COLO668 (cell line): ENCODE results near the gene FAM3D.
"Not testable (repeated sequence)": the region's sequence is repeated elsewhere in the genome, so short reads cannot be mapped to it uniquely, and the experiment has no call there.

ENCODE experiments used
- DNase-seq: peaks from one replicate; lab custom pipeline; 2025; ENCODE audit not compliant: unreplicated experiment; lab: John Stamatoyannopoulos, UW

FAM3D gene

GRCh38 chr3:58685641-58686040 lies 19.1 kb upstream of the FAM3D start:
- DNase-seq = no peak

GRCh38 chr3:58683466-58683865 lies 16.9 kb upstream of the FAM3D start:
- no peak for DNase-seq

GRCh38 chr3:58683001-58683458 lies 16.5 kb upstream of the FAM3D start:
- no peak for DNase-seq

GRCh38 chr3:58681863-58682262 lies 15.3 kb upstream of the FAM3D start:
- DNase-seq = no peak

- no peak for DNase-seq
Measured at GRCh38 chr3:58680879-58681525, 14.4 kb upstream of the FAM3D start.

- no peak for DNase-seq
Measured at GRCh38 chr3:58679974-58680666, 13.5 kb upstream of the FAM3D start.

GRCh38 chr3:58679446-58679845 lies 12.9 kb upstream of the FAM3D start:
- no peak for DNase-seq

DNA sequence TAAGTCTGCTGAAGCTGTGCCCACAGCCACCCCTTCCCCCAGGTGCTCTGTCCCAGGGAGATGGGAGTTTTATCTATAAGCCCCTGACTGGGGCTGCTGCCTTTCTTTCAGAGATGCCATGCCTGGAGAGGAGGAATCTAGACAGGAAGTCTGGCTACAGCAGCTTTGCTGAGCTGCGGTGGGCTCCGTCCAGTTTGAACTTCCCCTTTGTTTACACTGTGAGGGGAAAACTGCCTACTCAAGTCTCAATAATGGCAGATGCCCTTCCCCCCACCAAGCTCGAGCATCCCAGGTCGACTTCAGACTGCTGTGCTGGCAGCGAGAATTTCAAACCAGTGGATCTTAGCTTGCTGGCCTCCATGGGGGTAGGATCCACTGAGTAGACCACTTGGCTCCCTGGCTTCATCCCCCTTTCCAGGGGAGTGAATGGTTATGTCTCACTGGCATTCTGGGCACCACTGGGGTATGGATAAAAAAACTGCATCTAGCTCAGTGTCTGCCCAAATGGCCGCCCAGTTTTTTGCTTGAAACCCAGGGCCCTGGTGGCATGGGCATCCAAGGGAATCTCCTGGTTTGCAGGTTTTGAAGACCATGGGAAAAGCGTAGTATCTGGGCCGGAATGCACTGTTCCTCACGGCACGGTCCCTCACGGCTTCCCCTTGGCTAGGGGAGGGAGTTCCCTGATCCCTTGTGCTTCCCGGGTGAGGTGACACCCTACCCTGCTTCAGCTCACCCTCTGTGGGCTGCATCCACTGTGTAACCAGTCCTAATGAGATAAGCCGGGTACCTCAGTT lies 11.8 kb upstream of the FAM3D start:
- not testable (repeated sequence) for DNase-seq

- DNase-seq = no peak
Measured at GRCh38 chr3:58672880-58673279, 6.3 kb upstream of the FAM3D start.

GRCh38 chr3:58672451-58672850 lies 5.9 kb upstream of the FAM3D start:
- DNase-seq = peak; percentile 4

DNA sequence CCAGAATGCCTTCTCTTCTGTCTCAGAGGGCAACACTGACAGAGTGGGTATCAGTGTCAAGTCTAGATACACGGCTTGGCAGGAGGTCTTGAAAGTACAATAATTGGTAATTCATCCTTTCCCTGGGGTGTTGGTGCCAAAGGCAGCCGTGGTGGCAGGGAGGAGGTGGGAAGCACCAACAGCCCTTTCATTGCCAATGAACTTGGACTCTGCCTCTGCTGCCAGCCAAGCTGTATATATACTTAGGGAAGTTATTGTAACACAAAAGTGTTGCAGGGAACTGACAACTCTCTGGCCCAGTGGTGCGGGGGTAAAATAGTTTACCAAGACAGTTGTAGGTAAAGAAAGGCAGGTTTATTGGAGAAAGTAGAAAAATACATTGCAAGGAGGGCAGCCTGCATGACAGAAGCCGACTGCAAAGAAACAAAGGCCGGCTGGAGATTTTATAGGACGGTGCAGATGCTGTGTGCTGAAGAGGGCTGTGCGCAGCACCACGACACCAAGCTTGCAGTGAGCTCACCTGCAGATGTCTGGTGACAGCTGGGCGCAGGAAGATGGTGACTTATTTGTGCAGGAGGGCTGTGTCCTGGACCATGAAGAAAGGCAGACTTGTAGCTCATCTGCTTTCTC lies 4.0 kb upstream of the FAM3D start:
- no peak for DNase-seq

GRCh38 chr3:58668247-58668646 lies 1.7 kb upstream of the FAM3D start:
- DNase-seq = no peak

GRCh38 chr3:58667704-58668103 lies 1.1 kb upstream of the FAM3D start:
- DNase-seq = no peak

DNA sequence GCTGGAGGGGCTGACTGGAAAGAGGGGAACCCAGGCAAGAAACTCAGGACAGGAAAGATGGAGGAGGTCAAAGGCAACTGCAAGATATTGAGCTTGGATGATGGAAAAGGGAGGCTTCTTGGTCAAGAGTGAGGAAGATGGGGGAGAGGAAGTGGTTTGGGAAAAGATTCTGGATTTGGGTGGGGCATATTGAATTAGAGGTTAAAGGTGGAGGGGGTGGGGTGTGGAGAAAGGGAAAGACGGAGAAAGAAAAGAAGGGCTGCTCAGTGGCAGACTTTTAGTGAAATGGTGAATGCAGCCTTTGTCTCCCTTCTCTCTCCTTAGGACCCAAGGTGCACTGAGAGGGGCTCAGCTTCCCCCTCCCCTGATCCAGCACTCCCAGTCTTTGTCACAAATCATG lies 655 bp upstream of the FAM3D start:
- no peak for DNase-seq

DNA sequence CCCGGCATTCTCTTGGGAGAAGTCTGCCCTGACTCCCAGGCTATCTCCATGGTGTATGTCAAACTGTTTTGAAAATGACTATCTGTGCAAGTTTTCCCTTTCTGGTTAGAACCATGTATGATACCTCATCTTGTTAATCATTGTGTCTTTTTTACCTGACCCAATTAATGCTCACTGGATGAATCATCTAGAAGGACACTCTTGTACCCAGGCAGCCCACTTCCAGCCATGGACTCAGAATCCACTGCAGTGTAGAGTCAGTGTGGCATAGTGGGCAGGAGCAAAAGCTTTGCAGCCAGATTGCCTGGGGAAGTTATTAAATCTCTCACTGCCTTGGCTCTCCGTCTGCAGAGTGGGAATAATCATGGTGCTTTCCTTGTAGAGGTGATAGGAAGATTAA lies 1.2 kb downstream of the FAM3D start:
- no peak for DNase-seq

DNA sequence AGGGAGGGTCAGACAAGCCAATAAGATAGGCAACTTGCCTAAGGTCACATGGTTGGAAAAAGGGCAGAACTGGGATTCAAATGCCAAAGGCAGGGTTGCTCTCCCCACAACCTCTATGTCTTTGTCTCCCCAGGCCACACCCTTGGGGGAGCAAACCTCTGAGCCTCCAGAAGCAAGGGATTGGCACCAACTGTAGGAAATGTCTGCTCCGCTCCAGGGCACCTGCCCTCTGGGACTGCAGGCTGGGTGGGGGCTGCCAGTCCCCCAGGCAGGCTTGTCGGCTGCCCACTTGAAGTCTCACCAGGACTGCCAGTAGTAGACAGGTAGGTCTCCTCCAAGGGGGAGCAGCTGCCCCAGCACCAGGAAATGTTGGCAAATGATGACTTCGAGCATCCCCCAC lies 2.0 kb downstream of the FAM3D start:
- no peak for DNase-seq

- DNase-seq = no peak
Measured at GRCh38 chr3:58661836-58662420, 4.6 kb downstream of the FAM3D start.

DNA sequence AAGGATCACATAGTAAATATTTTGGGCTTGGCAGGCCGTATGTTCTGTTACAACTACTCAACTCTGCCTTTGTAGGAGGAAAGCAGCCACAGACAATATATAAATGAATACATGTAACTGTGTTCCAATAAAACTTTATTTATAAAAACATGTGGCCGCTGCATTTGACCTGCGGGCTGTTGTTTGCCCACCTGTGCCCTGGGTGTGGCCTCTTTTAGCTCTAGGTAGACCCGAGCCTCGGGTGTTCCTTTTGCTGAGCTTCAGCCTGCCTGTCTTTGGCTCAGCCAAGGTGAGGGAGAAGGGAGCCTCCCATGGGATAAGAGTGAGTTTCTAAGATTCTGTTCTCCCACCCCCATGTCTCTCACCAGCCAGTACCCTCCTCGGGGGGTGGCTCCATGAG lies 5.6 kb downstream of the FAM3D start:
- no peak for DNase-seq

DNA sequence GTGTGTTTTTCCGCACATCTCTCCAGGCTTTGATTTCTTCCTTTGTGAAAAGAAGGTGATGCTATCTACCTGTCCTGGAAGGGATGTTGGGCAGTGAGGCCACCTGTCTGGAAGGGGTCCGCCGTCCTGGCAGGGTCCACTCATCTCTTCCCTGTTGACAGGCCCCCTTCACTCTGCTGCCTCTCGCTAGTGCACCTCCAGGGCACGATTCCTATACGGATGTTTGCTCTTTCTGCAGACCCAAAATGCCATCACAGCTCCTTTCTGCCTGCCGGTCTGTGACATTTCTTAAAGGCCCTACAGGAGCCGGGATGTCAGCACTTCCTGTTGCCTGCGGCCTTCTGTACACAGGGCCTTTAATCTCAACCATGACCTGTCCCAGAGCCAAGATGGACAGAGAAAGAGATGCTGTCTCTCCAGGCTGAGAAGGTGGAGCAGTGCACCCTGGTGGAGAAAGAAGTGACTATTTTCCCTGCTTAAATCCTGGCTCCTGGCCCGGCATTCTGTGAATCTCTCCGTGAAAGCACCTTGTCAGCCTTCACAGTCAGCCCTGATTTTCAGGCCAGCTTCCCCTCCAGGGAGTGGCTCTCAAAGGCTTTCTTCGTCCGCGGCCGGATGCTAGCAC lies 7.4 kb downstream of the FAM3D start:
- no peak for DNase-seq

GRCh38 chr3:58658508-58658907 lies 8.1 kb downstream of the FAM3D start:
- DNase-seq = no peak
